ENCODE data around the gene CACYBP. TPM values are rescaled to one million over a fixed set of nuclear protein-coding genes. Genes with fewer than 3 reads are reported as not detected.
"Not testable (repeated sequence)": the region's sequence is repeated elsewhere in the genome, so short reads cannot be mapped to it uniquely, and the experiment has no call there.

CACYBP gene
- total RNA-seq, 1 donor from 2014 or later: 311 TPM

DNA sequence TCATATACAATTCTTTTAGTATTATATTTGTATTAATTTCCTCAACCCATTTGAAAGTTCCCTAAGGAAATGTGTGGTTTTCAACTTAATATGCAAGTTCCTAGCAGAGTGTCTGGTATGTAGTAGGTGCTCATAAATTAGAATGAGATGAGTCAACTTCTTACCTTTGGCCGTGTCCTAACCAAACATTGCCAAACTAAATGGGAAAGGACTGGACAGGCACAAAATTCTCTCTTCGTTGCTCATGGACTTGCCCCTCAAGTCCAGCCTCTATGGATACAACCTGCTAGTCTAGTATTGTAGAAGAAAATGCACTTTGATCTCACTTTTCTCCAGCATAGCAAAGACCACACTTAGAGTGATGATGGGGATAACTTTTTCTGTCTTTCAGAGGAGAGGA is 35.0 kb downstream of the CACYBP start:
- Mint-ChIP-seq H3K4me3 (ENCODE audit: low read depth) (no peak overlapping the region), H3K4me1 (ENCODE audit: low read depth) (peaks cover 1% of the 10 kb centered on the region), H3K9me3 (no peaks in the 10 kb centered on the region), H3K27ac (no peak overlapping the region), H3K36me3 (ENCODE audit: low read depth) (no peaks in the 10 kb centered on the region), H3K27me3 (ENCODE audit: low read depth) (peaks cover 16% of the 10 kb centered on the region)
- intact Hi-C loops (cut with micrococcal nuclease): loop anchor here (10.0 kb wide), 1 partner anchor 290 kb away; no protein-coding TSS in a partner anchor
- no peak for DNase-seq (ENCODE audit: low spot score)

GRCh38 chr1:175035865-175036264 is 36.1 kb downstream of the CACYBP start:
- DNase-seq (ENCODE audit: low spot score): no peak
- Mint-ChIP-seq H3K4me3 (ENCODE audit: low read depth) (no peak overlapping the region), H3K27ac (no peak overlapping the region), H3K27me3 (ENCODE audit: low read depth) (peaks cover 20% of the 10 kb centered on the region), H3K4me1 (ENCODE audit: low read depth) (no peaks in the 10 kb centered on the region), H3K9me3 (no peaks in the 10 kb centered on the region), H3K36me3 (ENCODE audit: low read depth) (no peaks in the 10 kb centered on the region)
- intact Hi-C loops (cut with micrococcal nuclease): loop anchor here (10.0 kb wide), 1 partner anchor 289 kb away; no protein-coding TSS in a partner anchor

DNA sequence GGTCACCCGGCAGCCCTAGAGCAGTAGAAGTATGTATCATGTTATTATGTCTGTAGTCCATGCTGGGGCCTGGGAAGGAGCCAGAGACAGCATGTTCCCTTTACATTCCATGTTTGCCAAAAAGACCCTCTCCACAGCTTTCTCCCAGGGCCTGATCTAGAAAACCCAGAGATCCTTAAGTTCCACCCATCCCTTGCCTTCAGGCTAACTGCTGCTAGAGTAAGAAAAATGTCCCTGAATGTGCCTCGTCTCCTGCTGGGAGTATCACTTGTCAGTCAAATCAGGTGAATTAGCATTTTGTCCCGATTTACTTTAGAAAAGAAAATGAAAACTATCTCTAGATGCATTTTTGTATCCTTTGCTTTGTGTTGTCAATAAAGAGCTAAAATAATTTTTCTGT is 36.7 kb downstream of the CACYBP start:
- no peak overlapping the region for H3K4me3 Mint-ChIP-seq (ENCODE audit: low read depth)
- no peak overlapping the region for H3K27ac Mint-ChIP-seq
- no peaks in the 10 kb centered on the region for H3K9me3 Mint-ChIP-seq
- H3K27me3 Mint-ChIP-seq (ENCODE audit: low read depth): peaks cover 21% of the 10 kb centered on the region
- H3K36me3 Mint-ChIP-seq (ENCODE audit: low read depth): no peaks in the 10 kb centered on the region
- DNase-seq (ENCODE audit: low spot score): no peak
- intact Hi-C loops (cut with micrococcal nuclease): loop anchor here (10.0 kb wide), 1 partner anchor 288 kb away; no protein-coding TSS in a partner anchor
- H3K4me1 Mint-ChIP-seq (ENCODE audit: low read depth): no peaks in the 10 kb centered on the region

GRCh38 chr1:175037416-175037815 is 37.7 kb downstream of the CACYBP start:
- Mint-ChIP-seq H3K27ac (no peak overlapping the region), H3K27me3 (ENCODE audit: low read depth) (peaks cover 21% of the 10 kb centered on the region), H3K4me3 (ENCODE audit: low read depth) (no peak overlapping the region), H3K4me1 (ENCODE audit: low read depth) (no peaks in the 10 kb centered on the region), H3K9me3 (no peaks in the 10 kb centered on the region), H3K36me3 (ENCODE audit: low read depth) (no peaks in the 10 kb centered on the region)
- intact Hi-C loops (cut with micrococcal nuclease): loop anchor here (10.0 kb wide), 1 partner anchor 287 kb away; no protein-coding TSS in a partner anchor
- no peak for DNase-seq (ENCODE audit: low spot score)

GRCh38 chr1:175040324-175040879 is 40.7 kb downstream of the CACYBP start:
- Mint-ChIP-seq H3K4me1 (ENCODE audit: low read depth) (no peaks in the 10 kb centered on the region), H3K36me3 (ENCODE audit: low read depth) (no peaks in the 10 kb centered on the region), H3K9me3 (no peaks in the 10 kb centered on the region), H3K4me3 (ENCODE audit: low read depth) (no peak overlapping the region), H3K27ac (no peak overlapping the region), H3K27me3 (ENCODE audit: low read depth) (peaks cover 25% of the 10 kb centered on the region)
- intact Hi-C loops (cut with micrococcal nuclease): no loop called here
- no peak for DNase-seq (ENCODE audit: low spot score)

DNA sequence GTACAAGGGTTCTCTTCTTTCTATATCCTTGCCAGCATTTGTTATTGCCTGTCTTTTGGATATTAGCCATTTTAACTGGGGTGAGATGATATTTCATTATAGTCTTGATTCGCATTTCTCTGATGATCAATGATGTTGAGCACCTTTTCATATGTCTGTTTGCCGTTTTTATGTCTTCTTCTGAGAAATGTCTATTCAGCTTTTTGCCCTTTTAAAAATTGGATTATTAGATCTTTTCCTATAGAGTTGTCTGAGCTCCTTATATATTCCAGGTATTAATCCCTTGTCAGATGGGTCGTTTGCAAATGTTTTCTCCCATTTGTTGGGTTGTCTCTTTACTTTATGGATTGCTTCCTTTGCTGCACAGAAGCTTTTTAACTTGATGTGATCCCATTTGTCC is 42.9 kb downstream of the CACYBP start:
- Mint-ChIP-seq H3K27me3 (ENCODE audit: low read depth) (peaks cover 25% of the 10 kb centered on the region), H3K4me1 (ENCODE audit: low read depth) (no peaks in the 10 kb centered on the region), H3K4me3 (ENCODE audit: low read depth) (no peak overlapping the region)

DNA sequence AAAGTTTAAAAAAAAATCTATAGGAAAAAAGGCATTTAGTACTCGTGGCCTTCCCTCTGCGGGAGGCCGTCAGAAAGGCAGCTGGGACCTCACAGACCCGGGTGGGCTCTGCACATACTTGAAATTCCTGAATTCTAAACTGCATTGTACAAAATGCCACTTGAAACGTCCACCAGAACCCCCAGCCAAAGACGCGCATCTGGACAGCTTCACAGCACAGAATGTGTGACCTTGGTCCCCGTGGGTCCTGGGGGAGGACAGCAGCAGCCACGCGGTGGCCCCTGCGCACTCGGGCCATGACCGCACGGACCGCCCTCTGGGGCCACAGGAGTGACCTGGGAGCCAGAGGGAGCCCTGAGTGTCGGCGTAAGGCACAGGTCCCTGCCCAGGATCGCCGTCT is 44.1 kb downstream of the CACYBP start:
- Mint-ChIP-seq H3K4me1 (ENCODE audit: low read depth) (no peaks in the 10 kb centered on the region), H3K4me3 (ENCODE audit: low read depth) (no peak overlapping the region), H3K27me3 (ENCODE audit: low read depth) (peaks cover 31% of the 10 kb centered on the region), H3K9me3 (no peaks in the 10 kb centered on the region), H3K36me3 (ENCODE audit: low read depth) (no peaks in the 10 kb centered on the region), H3K27ac (no peak overlapping the region)
- intact Hi-C loops (cut with micrococcal nuclease): no loop called here
- DNase-seq (ENCODE audit: low spot score): no peak

More for the DNA sequence above, 42.9 kb downstream of the CACYBP start:
- intact Hi-C loops (cut with micrococcal nuclease): no loop called here
- no peaks in the 10 kb centered on the region for H3K36me3 Mint-ChIP-seq (ENCODE audit: low read depth)
- no peak overlapping the region for H3K27ac Mint-ChIP-seq
- no peaks in the 10 kb centered on the region for H3K9me3 Mint-ChIP-seq
- no peak for DNase-seq (ENCODE audit: low spot score)

- intact Hi-C loops (cut with micrococcal nuclease); H3K4me3 Mint-ChIP-seq (ENCODE audit: low read depth); H3K27ac Mint-ChIP-seq; DNase-seq (ENCODE audit: low spot score); H3K36me3 Mint-ChIP-seq (ENCODE audit: low read depth); H3K9me3 Mint-ChIP-seq; H3K4me1 Mint-ChIP-seq (ENCODE audit: low read depth): not testable (repeated sequence)
- peaks cover 32% of the 10 kb centered on the region for H3K27me3 Mint-ChIP-seq (ENCODE audit: low read depth)
These were observed 44.8 kb downstream of the CACYBP start for GRCh38 chr1:175044591-175044990.

DNA sequence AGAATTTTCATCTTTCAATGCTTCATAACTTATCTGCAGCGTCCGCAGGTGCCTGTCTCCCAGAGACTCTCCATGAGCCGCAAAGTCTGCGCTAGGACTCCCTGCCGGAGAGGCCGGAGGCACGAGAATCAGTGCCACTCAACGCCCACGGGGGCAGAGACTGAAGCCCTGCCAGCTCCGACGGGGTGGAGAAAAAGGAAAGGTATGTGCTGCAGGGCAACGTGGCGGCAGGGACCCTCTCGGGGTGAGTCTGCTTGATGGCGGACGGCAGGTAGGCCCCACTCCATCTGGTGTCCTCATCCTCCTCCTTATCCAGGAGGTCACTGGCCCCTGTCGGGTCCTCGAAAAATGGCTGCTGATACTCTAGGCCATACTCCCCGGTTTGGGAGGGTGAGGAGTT is 45.4 kb downstream of the CACYBP start:
- no peak for DNase-seq (ENCODE audit: low spot score)
- peaks cover 30% of the 10 kb centered on the region for H3K27me3 Mint-ChIP-seq (ENCODE audit: low read depth)
- no peaks in the 10 kb centered on the region for H3K9me3 Mint-ChIP-seq
- no peaks in the 10 kb centered on the region for H3K36me3 Mint-ChIP-seq (ENCODE audit: low read depth)
- H3K4me1 Mint-ChIP-seq (ENCODE audit: low read depth): no peaks in the 10 kb centered on the region
- intact Hi-C loops (cut with micrococcal nuclease): no loop called here
- H3K4me3 Mint-ChIP-seq (ENCODE audit: low read depth): no peak overlapping the region
- no peak overlapping the region for H3K27ac Mint-ChIP-seq

- H3K4me3 Mint-ChIP-seq (ENCODE audit: low read depth): no peak overlapping the region
- H3K4me1 Mint-ChIP-seq (ENCODE audit: low read depth): no peaks in the 10 kb centered on the region
These were observed 45.8 kb downstream of the CACYBP start for GRCh38 chr1:175045519-175045918.

DNA sequence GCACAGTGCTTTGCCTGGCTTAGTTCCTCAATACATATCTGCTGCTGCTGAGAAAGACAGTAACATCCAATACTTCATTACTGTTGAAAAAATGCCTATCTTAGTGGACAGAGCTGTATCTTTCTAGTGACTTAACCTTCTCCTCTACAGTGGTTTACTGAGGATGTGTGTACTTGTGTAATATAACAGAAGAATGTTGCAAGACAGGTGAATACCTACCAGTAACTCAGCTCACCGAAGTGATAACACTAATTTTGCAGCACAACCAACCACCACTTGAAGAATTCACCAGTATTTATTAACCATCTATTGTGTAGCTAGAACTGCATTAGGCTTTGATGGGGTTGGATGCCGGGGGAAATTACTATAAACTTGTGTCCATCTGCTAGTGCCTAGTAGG is 51.2 kb downstream of the CACYBP start:
- Mint-ChIP-seq H3K4me1 (ENCODE audit: low read depth) (peaks cover 2% of the 10 kb centered on the region), H3K9me3 (no peaks in the 10 kb centered on the region), H3K27me3 (ENCODE audit: low read depth) (peaks cover 31% of the 10 kb centered on the region), H3K27ac (no peak overlapping the region), H3K4me3 (ENCODE audit: low read depth) (no peak overlapping the region), H3K36me3 (ENCODE audit: low read depth) (no peaks in the 10 kb centered on the region)
- intact Hi-C loops (cut with micrococcal nuclease): no loop called here
- DNase-seq (ENCODE audit: low spot score): no peak

More at GRCh38 chr1:175045519-175045918, 45.8 kb downstream of the CACYBP start:
- no peaks in the 10 kb centered on the region for H3K36me3 Mint-ChIP-seq (ENCODE audit: low read depth)
- no peak for DNase-seq (ENCODE audit: low spot score)
- no peak overlapping the region for H3K27ac Mint-ChIP-seq
- H3K27me3 Mint-ChIP-seq (ENCODE audit: low read depth): peaks cover 30% of the 10 kb centered on the region
- H3K9me3 Mint-ChIP-seq: no peaks in the 10 kb centered on the region
- intact Hi-C loops (cut with micrococcal nuclease): no loop called here

DNA sequence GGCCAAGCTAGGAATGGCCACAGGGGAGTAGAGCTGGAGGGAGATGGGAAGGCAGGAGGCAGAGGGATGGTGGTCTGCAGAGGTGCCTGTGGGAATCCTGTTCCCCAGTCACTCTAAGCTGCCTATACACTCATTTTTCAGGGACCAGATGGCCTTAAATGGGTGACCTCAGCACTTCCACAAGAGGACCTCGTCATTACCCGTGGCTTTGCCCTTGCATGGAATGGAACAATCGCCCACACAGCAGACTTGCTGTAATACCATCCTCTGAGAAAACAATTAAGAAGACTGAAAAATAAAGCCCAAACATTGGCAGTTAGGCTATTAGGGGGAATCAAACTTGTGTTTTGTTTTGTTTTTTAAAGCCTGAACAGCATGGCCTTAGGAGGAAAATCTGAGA is 55.0 kb downstream of the CACYBP start:
- Mint-ChIP-seq H3K4me1 (ENCODE audit: low read depth) (peaks cover 4% of the 10 kb centered on the region), H3K9me3 (no peaks in the 10 kb centered on the region), H3K27me3 (ENCODE audit: low read depth) (peaks cover 15% of the 10 kb centered on the region), H3K36me3 (ENCODE audit: low read depth) (no peaks in the 10 kb centered on the region), H3K27ac (no peak overlapping the region), H3K4me3 (ENCODE audit: low read depth) (no peak overlapping the region)
- intact Hi-C loops (cut with micrococcal nuclease): no loop called here
- DNase-seq (ENCODE audit: low spot score): no peak

Data from activated T-helper 2 cell treated with anti-CD3 and anti-CD28 coated beads, Interferon-gamma antibody, Interleukin-2, Interleukin-4, amounts not matched to agents 10 μg/mL and 5 μg/mL and 100 μg/mL, durations not matched to agents 14 hours and 24 hours and 36 hours (primary cell).